GM19238 (cell line): ENCODE measurements around the gene PPP1R1A.
A peak's percentile ranks its signal among the peaks of the same experiment; 100 is the strongest.

Experiments
- DNase-seq: peaks from one replicate; pipeline ENCODE4 v3.0.0; 2011; ENCODE audit warnings: low spot score; ENCODE audit not compliant: insufficient read length

The PPP1R1A gene

DNA sequence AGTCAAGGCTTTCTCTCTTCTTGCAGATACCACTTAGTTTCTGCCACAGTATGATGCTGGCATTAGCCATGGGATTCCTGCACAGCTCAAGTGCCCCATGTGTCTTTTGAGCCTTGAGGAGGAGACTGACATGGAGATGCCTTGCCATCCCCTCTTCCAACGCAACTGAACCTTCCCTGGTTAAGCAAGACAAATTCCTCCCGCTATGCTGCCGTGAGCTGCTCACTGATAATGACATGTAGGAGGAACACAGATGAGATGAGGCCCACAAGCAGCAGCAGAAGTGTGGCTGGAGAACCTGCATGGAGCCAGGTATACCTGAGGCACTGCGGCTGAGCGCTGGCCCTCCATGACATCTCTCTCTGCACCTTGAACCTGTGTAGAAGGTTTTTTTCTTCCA lies 15.4 kb upstream of the PPP1R1A start:
- DNase-seq = no peak

DNA sequence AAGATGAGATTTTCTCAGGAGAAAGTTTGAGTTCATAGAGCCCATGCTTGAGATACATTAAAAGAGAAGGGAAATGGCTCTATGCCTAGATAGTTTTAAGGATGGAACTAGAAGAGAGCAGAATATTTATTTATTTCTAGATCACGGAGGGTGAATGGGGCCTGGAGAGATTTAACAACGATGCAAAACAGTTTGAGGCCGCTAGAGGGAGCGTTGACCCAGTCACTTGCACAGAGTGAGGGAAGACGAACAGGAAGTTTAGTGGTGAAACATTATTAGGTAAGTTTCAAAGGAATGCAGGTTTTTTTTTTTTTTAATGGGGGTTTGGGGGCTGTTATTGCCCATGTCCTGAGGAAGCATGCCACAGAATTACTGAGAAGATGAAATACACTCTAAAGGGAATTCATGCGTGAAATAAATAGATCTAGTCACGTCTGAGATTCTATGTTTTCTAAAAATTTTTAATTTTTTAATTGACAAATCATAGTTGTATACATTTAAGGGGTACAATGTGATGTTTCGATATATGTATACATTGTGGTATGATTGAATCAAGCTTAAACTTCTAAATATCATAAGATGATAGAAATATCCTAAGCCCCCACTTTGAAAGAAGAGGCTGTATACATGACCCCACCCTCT lies 14.8 kb upstream of the PPP1R1A start:
- DNase-seq = peak; percentile 56

DNA sequence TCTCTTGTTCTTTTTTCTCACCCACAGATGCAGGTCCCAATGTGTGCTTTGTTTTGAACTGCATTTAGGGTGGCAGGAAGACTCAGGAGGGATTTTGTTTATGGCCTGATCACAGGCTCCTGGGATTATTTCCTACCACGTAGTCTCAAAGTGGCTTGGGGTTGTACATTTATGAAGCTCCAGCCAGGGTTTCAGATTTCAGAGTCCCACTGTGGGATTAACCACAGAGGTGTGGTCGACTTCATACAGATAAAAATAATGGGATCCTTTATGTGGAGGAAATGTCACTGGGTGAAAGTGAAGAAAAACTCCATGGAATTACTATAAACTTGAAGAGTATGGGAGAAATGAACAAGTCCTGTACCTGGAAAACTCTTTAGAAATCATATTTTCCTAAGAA lies 14.2 kb upstream of the PPP1R1A start:
- no peak for DNase-seq

DNA sequence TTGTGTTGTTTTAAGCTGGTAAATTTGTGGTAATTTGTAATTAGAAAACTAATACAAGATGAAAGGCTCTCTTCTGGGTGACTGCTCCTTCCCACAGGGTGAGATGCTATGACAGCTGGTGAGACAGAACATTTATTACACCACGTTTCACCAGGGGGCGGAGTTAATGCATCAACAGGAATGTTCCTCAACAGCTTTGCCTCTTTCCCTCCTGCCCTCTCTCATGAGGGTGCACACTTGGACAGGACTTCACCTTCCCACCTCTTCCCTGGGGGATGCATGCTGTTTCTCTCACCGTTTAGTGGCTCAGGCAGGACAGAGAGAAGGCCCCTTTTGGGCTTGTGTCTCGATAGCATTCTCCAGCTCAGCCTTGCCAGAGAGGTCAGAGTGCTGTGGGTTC lies 13.4 kb upstream of the PPP1R1A start:
- no peak for DNase-seq

DNA sequence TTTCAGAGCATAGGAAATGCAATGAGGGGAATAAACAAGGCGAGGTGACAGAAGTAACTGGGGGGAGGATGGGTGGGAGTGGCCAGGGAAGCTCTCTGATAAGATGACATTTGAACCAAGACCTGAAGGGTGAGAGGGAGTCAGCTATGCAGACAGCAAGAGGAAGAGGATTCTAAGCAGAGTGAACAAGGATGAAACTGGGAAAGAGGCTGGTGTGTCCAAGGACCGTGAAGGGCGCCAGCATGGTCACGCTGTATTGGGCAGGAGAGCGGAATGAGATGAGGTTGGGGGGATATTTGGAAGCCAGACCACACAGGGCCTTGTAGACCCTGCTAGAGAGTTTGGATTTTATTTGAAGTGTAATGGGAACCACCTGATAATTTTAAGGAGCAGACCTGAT lies 10.5 kb upstream of the PPP1R1A start:
- DNase-seq = no peak

DNA sequence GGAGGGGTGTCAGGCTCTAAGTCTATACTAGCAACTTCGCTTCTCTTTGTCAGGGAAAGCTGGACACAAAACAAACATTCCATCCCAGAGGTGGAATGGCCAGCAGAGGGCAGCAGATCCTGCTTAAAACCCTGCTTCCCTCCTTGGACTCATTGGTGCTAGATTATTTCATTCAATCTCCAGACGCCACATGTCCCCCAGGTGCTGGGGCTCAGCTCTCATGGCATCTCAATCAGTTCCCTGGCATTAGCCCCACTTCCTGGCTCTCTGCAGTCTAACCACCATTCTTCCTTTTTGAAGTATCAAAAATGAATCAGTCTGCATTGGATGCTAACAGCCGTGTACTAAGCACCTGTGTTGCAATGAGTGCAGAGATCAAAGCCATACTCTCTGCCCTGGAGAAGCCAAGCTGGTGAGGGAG lies 8.1 kb upstream of the PPP1R1A start:
- no peak for DNase-seq

DNA sequence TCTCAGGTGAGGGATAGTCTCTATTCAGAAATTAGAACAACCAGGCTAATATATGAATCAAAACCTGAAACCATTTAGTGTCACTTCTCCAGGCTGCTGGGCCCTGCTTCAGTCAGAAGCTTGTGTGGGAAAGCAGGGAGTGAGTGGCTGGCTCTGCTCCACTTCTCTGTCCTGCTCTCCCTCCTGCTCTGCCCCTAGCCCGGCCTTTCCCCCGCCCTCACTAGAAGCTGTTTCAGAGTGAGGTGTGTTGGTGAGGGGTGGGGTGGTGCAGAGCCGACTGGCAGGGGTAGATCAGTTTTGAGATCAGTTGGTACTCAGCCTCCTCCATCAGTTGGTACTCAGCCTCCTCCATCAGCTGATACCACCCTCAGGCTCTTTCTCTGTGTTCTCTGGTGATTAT lies 7.0 kb upstream of the PPP1R1A start:
- no peak for DNase-seq

DNA sequence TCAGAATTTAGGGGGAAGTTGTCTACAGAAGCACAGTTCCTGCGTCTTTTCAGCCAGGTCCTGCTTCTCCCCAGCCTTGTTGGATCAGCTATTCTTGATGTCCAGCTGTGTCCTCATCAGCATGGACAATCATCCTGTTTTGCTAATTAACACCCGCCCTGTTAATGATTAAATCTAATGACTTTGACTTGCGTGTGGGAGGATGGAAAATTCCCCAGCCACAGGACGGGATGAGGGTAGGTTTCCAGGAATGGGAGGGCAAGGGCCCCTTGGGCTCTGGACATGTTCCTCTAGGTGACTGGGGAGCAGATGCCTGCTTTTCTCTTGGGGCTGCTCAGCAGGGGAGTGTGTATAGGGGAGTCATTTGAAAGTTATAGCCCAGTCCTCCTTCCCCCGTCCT lies 5.3 kb upstream of the PPP1R1A start:
- DNase-seq = no peak

DNA sequence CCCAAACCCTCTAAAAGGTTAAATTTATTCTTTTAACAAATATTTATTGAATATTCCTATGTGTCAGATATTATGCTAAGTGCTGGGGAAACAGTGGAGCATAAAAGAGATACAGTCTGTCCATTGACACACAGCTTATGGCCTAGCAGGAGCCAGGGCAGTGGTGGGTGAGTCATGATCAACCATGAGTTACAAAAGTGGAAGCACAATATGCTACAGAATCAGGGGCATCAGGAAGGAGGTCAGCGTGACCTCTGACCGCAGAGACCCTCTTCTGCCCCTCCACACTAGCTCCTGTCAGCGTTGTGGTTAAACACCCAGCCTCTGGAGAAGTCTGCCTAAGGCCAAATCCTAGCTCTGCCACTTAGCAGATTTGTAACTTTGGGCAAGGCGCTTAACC lies 4.7 kb upstream of the PPP1R1A start:
- no peak for DNase-seq

DNA sequence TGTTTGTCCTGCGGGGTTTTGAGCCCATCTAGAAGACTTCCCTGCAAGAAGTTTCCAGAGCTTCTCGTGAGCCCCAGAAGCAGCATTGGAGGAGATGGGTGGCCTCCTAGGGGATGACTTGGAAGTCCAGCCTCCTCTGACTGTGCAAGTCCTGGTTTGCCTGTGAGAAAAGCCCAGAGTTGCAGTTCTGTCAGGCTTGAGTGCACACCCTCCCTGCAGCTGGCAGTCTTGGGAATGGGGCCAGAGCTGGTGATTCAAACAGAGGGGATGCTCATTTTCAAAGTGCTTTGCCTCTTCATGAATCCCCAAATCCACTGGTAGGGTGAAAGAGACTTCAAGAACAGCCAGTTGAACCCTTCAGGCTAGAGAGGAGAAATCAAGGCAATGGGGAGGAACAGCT lies 3.9 kb upstream of the PPP1R1A start:
- DNase-seq = no peak

DNA sequence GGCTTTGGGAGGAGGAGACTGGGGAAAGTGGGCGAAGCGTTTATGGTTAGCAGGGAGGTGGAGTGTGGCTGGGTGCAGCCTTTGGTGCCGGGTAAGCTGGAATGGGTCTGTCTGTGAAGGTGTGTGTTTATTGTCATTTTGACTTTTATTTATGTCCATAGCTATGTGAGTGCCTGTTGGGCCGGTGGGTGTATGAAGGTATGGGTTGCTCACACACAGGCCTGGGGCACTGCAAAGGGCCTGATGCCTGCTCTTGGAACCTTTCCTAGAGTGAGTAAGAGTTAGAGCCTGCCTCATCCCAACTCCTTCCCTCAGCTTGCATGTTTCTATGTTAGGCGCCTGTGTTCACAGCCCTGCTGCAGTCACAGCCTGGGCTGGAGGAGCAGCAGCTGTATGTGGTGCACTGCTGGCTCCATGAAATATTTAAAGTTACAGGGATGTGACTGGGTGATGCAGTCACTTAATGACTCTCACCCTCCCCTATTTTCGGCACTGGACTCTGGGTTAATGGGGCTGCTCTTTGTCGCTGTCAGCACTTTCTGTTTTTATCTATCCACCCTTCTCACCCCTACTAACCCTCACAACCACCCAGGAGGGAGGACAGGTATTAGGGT lies 2.6 kb upstream of the PPP1R1A start:
- no peak for DNase-seq

DNA sequence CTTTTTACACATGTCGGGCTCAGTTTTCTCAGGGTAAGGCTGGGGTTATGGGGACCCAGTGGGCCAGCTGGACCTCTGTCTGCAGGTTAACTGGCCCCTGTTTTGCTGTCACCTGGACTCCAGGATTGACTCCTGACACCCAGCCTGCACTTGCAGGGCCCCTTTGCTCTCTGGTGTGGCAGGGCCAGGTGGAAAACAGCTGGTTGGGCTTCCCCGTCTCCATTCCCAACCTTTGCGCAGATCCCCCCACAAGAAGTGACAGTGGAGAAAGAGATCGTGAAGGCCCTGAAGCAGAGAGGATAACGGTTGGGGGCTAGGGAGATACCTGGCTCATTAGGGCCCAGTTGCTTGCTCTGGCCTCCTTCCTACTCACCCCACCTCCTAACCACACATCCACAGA lies 1.5 kb upstream of the PPP1R1A start:
- DNase-seq = no peak

DNA sequence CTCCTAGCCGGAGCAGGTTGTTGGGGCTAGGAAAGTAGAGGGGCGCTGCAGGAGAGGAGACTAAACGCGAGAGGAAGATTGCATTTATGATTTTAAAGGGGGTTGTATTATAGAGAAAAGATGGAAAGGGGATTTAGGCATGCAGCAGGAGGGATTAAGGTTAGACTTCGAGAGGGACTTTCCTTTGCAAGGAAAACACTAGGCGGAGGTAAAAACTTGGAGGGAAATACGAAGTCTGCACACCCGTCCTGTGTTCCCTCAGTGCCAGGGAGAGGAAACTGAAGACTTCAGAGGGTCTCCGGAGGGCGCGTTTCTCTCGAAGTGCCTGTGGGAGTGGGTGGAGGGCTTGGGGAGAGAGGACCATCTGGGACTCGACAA lies 420 bp upstream of the PPP1R1A start:
- DNase-seq = no peak

DNA sequence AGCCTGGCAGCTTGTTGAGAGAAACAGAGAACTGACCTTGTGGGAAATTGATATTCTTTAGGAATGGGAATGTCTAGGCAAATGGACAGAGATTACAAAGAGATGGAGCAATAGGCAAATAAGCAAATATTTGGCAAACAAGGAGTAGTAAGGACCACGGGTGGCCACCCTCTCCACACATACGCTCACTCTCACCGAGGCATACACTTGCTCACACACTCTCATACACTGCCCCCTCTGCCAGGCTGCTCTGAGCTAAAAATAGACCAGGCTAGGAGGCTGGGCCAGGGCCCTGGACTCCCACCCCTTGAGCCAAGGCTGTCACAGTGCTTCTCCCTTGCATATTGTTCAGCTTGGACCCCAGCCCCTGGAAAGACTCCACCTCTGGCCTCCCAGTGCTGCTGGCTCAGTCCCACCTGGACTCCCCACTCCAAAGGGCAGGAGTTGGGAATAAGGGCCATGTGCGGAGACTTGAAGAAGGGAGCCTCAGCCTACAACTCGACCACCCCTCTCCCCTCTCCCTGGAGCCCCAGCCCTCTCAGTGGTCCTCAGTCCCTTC lies 1.1 kb downstream of the PPP1R1A start:
- no peak for DNase-seq

DNA sequence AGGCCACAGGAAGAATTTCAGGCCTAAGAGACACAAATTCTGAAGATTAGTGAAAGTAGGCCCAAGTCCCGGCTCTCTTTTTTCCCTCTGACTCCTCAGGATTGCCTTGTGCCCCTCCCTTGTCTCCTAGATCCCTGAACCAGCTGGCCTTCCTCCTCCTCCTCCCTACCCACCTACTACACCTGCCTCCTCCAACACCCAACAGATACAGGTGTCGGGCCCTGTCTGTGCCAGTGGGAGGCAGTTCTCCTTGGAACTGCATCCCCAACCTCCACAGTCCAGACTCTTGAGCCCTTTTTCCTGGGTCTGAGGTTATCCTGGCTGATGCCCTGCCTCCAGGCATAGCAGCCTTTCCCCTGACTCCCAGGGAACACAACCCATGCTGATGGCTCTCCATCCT lies 1.8 kb downstream of the PPP1R1A start:
- no peak for DNase-seq

DNA sequence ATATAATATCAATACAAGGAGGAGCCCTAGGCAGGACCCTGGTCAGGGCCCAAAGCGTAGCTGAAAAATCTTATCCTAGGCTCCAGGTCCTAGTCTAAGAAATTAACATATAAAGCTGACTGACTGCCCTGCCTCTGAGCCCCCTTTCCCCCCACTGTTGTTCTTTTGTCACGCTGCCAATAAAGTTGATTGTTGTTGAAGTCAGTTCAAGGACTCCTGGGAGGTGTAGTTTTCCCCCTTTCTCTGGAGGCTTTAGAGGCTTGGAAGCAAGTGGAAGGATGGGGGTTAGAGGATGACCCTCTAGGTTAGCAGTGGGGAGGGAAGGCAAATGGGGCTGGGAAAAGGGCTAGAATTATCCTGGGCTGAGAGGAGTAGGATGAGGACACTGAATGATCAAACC lies 3.2 kb downstream of the PPP1R1A start:
- no peak for DNase-seq

DNA sequence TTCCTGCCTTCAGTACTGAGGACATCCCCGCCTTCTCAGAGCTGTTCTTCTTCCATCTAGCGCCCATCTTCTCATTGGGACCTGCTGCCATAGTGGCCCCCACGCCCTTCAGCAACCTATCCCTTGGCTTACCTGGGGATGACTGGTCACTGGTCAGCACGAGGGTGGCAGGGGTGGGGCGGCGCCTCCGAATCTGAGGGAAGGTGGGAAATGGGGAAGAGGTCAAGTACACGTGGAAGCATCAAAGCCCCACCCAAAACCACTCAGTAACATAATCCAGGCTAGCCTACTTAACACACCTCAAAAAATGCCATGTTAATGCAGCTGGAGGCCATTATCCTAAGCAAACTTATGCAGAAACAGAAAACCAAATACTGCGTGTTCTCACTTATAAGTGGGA lies 4.3 kb downstream of the PPP1R1A start:
- no peak for DNase-seq

DNA sequence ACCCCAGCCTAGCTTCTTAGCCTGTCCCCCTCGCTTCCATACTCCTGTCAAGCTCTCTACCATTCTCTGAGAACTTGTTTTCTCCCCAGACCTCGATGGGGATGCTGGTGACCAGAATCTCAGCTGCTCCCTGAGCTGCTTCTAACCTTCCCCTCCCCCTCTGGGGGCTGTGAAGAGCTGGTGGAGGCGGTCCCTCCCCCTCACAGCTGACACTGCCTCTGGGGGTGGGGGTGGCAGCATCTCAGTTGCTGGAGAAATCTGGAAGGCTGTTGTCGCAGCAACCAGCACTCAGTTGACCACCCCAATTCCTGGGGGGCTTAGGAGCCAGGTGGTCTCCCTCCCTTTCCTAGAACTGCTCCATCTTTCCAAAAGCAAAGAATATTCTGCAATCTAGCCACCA lies 4.7 kb downstream of the PPP1R1A start:
- DNase-seq = no peak

DNA sequence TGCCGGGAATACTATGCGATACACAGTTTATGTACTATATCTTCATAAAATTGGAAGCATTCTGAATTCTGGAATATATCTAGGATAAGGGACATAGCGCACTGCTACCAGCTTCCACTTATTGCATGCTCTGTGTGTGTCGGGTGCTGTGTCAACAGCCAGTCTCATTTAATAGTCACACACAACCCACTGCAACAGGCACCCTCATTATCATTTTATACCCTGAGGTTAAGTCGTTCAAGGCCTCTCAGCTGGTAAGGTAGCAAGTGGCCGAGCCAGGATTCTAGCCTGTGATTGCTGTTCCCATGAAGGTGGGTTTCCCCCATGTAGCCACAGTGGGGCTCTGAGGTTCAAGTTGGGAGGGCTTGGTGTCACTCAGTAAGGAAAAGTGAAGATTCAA lies 7.0 kb downstream of the PPP1R1A start:
- DNase-seq = no peak

DNA sequence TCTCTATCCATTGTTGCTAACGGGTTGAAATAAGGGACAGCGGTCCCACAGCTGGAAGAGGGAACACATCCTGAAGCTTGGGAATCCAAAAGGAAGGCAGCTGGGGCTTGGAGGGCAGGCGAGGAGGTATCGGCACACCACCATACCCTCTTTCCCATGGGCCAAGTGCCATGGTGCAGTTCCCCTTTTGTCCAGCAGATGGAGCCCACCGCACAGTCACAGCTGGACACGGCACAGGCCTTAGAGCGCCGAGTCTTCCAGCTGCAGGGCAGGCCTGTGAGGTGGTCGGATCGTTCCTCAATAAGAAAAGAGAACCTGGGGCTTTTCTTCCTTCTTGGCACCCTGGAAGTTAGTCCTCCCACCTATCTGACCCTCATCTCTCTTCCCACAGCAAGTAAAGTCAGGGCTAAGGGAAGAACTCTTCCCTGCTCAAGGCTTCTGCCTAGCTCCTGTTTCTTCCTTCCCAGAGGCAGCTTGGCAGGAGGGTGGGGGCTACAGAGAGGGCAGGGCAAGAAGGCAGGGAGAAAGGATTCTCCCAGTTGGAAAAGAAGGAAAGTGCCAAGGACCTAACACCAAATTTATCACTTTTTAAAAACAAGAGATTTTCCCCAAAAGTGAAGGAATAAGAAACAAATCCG lies 8.6 kb downstream of the PPP1R1A start:
- DNase-seq = peak; percentile 84

DNA sequence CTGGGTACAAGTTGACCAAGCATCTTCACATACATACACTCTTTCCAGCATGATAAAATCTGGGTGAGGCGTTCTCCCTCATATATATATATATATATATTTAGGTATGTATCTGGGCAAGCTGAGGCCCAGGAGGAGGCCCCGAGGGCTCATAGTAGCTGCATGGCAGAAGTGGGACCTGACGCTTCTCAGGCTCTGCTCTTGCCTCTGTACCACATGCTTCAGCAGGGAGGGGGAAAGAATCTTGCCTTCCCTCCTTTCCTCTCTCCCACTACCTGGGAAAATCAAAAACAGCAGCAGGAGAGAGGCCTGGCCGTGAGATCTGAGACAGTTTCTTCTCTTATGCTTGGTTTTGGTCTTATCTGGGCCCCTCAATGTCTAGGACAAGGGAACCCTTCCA lies 9.2 kb downstream of the PPP1R1A start:
- DNase-seq = no peak

DNA sequence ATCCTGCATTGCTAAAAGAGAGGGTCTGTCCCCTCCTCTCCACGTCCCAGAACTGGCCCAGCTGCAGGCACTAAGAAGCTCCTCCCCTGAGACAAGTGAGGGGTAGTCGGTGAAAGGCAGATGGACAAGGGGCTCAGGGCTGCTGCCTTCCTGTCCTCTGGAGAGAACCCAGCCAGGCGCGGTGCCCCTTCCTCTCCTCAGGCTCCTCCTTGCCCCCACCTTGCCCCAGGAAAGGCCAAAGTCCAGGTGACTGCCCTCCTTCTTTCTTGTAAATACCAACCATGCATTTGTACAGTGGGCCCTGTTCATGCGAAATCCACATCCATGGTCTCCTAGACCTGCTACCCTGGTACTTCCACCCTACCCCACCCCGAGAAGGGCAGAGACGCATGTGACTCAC lies 9.7 kb downstream of the PPP1R1A start:
- DNase-seq = no peak

DNA sequence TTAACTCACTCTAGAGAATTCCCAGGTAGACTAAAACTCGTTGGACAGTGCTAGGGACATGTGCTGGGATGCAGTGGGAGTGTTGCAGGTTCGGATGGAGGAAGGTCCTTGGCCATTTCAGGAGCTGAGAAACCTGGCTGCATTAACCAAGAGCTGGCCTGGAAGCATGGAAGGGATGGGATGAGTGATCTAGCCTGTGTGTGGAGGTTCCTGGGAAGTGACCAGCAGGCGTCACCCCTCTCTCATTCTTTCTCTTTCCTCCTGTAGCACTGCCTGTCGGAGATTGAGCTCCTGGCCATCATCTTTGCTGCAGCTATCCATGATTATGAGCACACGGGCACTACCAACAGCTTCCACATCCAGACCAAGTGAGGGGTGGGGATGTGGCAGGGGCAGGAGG lies 15.6 kb downstream of the PPP1R1A start:
- DNase-seq = no peak
